Spleen (tissue), 11 donors: ENCODE measurements around the gene ATXN10. TPM values are rescaled to one million over a fixed set of nuclear protein-coding genes. Genes with fewer than 3 reads are reported as not detected.

ENCODE experiments used
- DNase-seq: peaks from one replicate; pipeline ENCODE4 v3.0.0-alpha.2; 2020
- H3K27ac ChIP-seq, 8 donors: fragments of 200-600 bp; sonication (generic) in 7 of 8; 1 replicate in 4 of 8; 2 replicates in 4 of 8; pipeline versions ENCODE4 v1.5.0 to v1.8.0; 2016 to 2021; ENCODE audit warnings: inconsistent platforms in 4 of 8, mild to moderate bottlenecking in 4 of 8, moderate library complexity in 1 of 8
- H3K27me3 ChIP-seq, 7 donors: fragments of 200-600 bp; sonication (generic) in 6 of 7; replicated peaks in 1 of 7; 1 replicate in 4 of 7; 2 replicates in 3 of 7; pipeline versions ENCODE4 v1.5.0 to v1.8.0; 2016 to 2021; ENCODE audit warnings: inconsistent platforms in 3 of 7, mild to moderate bottlenecking in 1 of 7
- H3K36me3 ChIP-seq, 6 donors: fragments of 200-600 bp; sonication (generic) in 5 of 6; 1 replicate in 4 of 6; 2 replicates in 2 of 6; pipeline versions ENCODE4 v1.5.0 to v1.8.0; 2016 to 2021; ENCODE audit warnings: inconsistent platforms in 2 of 6
- H3K4me1 ChIP-seq, 6 donors: fragments of 200-600 bp; sonication (generic) in 5 of 6; 1 replicate in 3 of 6; 2 replicates in 3 of 6; pipeline versions ENCODE4 v1.5.0 to v1.8.0; 2016 to 2021; ENCODE audit warnings: inconsistent platforms in 3 of 6
- H3K4me3 ChIP-seq, 8 donors: fragments of 200-600 bp; sonication (generic) in 7 of 8; 1 replicate in 4 of 8; 2 replicates in 4 of 8; pipeline versions ENCODE4 v1.5.0 to v1.8.0; 2016 to 2021; ENCODE audit warnings: inconsistent platforms in 4 of 8, mild to moderate bottlenecking in 4 of 8, moderate library complexity in 2 of 8
- H3K9me3 ChIP-seq, 8 donors: fragments of 200-600 bp; sonication (generic) in 7 of 8; 1 replicate in 4 of 8; 2 replicates in 4 of 8; pipeline versions ENCODE4 v1.5.0 to v1.8.0; 2016 to 2021; ENCODE audit warnings: inconsistent platforms in 4 of 8
- POLR2A ChIP-seq, 3 donors: fragments of 450-650 bp; IDR thresholded peaks; one replicate each; pipeline ENCODE4 v1.5.1; 2017; ENCODE audit warnings: antibody characterized with exemption in 3 of 3, mild to moderate bottlenecking in 1 of 3
- POLR2AphosphoS5 ChIP-seq, 3 donors: sonication (generic); formaldehyde crosslinking; IDR thresholded peaks; one replicate each; pipeline ENCODE4 v1.5.1; 2017; ENCODE audit warnings: antibody characterized with exemption in 3 of 3
- WGBS, 5 donors: extraction: QIAGEN DNeasy Blood & Tissue Kit in 3 of 5; methylation state at CpG; one replicate each; pipeline versions ENCODE4 v1.1.5 to v1.1.7; 2013 to 2018; 5-methylcytosine and 5-hydroxymethylcytosine counted together
- intact Hi-C: fragments of 100-400 bp; cut with DNase I; formaldehyde crosslinking; loops from one replicate; pipeline ENCODE4 v1.15.0; 2023; ENCODE audit warnings: low total_unique reads
- polyA plus RNA-seq, 3 donors: library from polyadenylated mRNA; stranded (reverse); fragments of 200-250 nt; gene quantifications; one replicate each; pipeline ENCODE4 v1.2.1, GENCODE V29; 2013
- total RNA-seq, 7 donors: library from RNA; depleted of rRNA in 3 of 7; stranded (reverse); fragments of >200 nt in 3 of 7; fragmentation: NEBNext Ultra II Directional in 4 of 7; extraction: Animal tissue kit (Norgen Biotek cat#: 25700) in 4 of 7; gene quantifications; one replicate each; pipeline versions ENCODE4 v1.1.0 to v1.2.1, GENCODE V29; 2016 to 2021
- TF ChIP-seq, protein P1 (sequence below), 11 experiments: fragments of 200-600 bp in 7 of 11; fragments of 450-650 bp in 4 of 11; sonication (generic) in 4 of 11; IDR thresholded peaks in 8 of 11; conservative IDR thresholded peaks in 3 of 11; 1 replicate in 7 of 11; 2 replicates in 4 of 11; pipeline versions ENCODE4 v1.4.0 to v1.8.0; 2016 to 2021; ENCODE audit warnings: antibody characterized with exemption in 11 of 11, inconsistent platforms in 4 of 11, mild to moderate bottlenecking in 1 of 11
- donor health status: healthy with polysubstance abuse.
- donor health status: DM: no; HTN: no; CAD: no; lungs with moderate emphysema.
- donor health status: DM: no; HTN: no; CAD: no.
- donor health status: Bipolar disorder and iron deficiency.
- donor health status: healthy.
- donor health status: DM: no; HTN: no; CAD: no.
- donor health status: DM: yes; HTN: yes; CAD: no.

Gene ATXN10
- total and polyA plus RNA-seq, 10 donors: 46.1 to 119 (median 84.6) TPM

DNA sequence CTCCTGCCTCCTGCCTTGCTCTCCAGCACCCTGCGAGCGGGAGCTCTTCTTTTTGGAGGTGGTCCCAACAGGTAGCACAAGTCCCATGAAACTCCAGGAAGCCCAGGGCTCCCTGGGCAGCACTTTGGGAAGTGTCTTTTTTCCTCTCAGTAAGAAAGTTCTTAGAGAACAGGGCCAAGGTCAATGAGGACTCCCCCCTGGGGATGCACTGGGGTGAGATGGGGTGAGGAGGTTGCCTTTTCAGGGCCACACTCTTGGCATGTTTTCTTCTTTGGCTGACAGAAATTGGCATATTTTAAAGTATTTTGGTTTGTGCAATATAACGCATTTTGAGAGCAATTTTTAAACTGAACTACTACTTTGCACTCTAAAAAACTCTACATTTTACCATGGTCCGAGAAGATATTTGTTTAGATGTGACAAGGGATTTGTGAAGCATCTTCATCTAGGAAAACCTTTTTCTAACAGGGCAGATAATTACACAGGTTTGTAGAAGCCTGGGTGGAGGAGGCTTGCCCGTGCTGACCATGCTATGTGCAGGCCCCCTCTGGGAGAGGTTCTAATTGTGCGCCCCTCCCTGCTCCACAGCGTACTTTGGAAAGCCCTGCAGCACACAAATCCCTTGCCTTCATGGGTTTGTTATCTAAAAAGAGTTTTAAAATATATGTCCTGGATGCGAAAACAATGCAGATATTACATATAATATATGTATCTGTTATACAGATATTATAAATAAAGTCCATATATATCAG lies 165.0 kb downstream of the ATXN10 start:
- no peaks in the 10 kb centered on the region for H3K27me3 ChIP-seq
- 86 to 95% (median 93%) methylated on average over 8 of the region's 8 CpGs for WGBS, 5 donors
- H3K4me1 ChIP-seq: no peaks in the 10 kb centered on the region
- no peak overlapping the region for H3K27ac ChIP-seq
- no peak overlapping the region for H3K4me3 ChIP-seq
- H3K36me3 ChIP-seq: peaks cover 0 to 68% (median 15%) of the 10 kb centered on the region in 6 donors
- intact Hi-C loops: no loop called here
- no peaks in the 10 kb centered on the region for H3K9me3 ChIP-seq
- no peak for DNase-seq
- no peak for TF ChIP-seq POLR2AphosphoS5 (IDR thresholded peaks at IDR 0.05)
- no peak for TF ChIP-seq POLR2A (IDR thresholded peaks at IDR 0.05)
- TF ChIP-seq, protein P1, sequence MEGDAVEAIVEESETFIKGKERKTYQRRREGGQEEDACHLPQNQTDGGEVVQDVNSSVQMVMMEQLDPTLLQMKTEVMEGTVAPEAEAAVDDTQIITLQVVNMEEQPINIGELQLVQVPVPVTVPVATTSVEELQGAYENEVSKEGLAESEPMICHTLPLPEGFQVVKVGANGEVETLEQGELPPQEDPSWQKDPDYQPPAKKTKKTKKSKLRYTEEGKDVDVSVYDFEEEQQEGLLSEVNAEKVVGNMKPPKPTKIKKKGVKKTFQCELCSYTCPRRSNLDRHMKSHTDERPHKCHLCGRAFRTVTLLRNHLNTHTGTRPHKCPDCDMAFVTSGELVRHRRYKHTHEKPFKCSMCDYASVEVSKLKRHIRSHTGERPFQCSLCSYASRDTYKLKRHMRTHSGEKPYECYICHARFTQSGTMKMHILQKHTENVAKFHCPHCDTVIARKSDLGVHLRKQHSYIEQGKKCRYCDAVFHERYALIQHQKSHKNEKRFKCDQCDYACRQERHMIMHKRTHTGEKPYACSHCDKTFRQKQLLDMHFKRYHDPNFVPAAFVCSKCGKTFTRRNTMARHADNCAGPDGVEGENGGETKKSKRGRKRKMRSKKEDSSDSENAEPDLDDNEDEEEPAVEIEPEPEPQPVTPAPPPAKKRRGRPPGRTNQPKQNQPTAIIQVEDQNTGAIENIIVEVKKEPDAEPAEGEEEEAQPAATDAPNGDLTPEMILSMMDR (IDR thresholded peaks at IDR 0.05 in 8 of 11, conservative IDR thresholded peaks at IDR 0.05 in 3 of 11): no peak

DNA sequence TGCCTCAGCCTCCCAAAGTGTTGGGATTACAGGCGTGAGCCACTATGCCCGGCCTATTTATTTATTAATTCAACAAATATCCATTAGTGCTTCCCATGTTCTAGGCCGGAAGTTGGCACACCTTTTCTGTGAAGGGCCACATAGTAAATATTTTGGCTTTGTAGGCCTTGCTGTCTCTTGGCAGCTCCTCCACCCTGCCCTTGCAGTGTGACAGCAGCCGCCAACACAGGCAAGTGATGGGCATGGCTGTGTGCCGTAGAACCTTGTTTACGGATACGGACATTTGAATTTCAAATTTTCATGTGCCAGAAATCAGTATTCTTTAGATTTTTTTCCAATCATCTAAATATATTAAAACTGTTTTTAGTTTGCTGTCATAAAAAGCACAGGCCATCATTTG lies 165.9 kb downstream of the ATXN10 start:
- DNase-seq: no peak
- WGBS, 5 donors: 96 to 99% (median 96%) methylated on average over 7 of the region's 7 CpGs
- intact Hi-C loops: no loop called here

DNA sequence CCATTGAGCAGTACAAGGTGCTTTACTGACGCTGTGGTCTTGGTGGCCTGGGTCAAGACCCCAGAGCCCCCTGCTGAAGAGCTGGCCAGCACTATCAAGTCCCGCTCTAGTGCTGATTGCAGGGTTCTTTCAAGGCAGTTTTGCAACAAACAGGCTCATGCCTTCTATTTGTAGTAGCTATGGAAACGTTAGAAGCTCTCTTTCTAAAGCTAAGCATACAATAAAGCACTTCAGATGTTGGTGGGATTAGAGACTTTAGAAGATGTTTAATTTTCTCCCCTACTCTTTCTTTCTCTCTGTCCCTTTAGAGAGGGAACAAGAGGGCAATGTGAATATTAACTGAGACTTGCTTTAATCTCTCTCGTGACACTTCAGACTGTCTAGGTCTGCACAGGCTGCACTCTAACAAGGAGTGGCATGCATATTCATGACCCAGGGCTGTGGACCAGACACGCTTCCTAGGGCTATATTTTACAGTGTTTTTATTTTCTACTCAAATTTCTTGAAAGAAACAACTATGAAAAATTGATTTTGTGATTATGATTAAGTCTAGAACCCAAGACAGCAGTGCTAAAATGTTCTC lies 166.8 kb downstream of the ATXN10 start:
- 92 to 100% (median 95%) methylated on average over 5 of the region's 5 CpGs for WGBS, 5 donors
- Histone ChIP-seq H3K27me3 (no peaks in the 10 kb centered on the region), H3K9me3 (no peaks in the 10 kb centered on the region), H3K4me1 (peaks cover 0 to 9% (median 0%) of the 10 kb centered on the region in 6 donors), H3K27ac (no peak overlapping the region), H3K36me3 (peaks cover 0 to 80% (median 19%) of the 10 kb centered on the region in 6 donors), H3K4me3 (no peak overlapping the region)
- no peak for DNase-seq
- intact Hi-C loops: no loop called here
- no peak for TF ChIP-seq POLR2A (IDR thresholded peaks at IDR 0.05)
- TF ChIP-seq POLR2AphosphoS5 (IDR thresholded peaks at IDR 0.05): no peak
- TF ChIP-seq, protein P1 (IDR thresholded peaks at IDR 0.05 in 8 of 11, conservative IDR thresholded peaks at IDR 0.05 in 3 of 11): no peak

More for the DNA sequence above, 165.9 kb downstream of the ATXN10 start:
- Histone ChIP-seq H3K4me1 (peaks cover 0 to under 1% (median 0%) of the 10 kb centered on the region in 6 donors), H3K27ac (no peak overlapping the region), H3K9me3 (no peaks in the 10 kb centered on the region), H3K36me3 (peaks cover 0 to 77% (median 15%) of the 10 kb centered on the region in 6 donors), H3K4me3 (no peak overlapping the region), H3K27me3 (no peaks in the 10 kb centered on the region)
- TF ChIP-seq POLR2AphosphoS5 (IDR thresholded peaks at IDR 0.05) (no peak), POLR2A (IDR thresholded peaks at IDR 0.05) (no peak)
- TF ChIP-seq, protein P1 (IDR thresholded peaks at IDR 0.05 in 8 of 11, conservative IDR thresholded peaks at IDR 0.05 in 3 of 11): no peak

DNA sequence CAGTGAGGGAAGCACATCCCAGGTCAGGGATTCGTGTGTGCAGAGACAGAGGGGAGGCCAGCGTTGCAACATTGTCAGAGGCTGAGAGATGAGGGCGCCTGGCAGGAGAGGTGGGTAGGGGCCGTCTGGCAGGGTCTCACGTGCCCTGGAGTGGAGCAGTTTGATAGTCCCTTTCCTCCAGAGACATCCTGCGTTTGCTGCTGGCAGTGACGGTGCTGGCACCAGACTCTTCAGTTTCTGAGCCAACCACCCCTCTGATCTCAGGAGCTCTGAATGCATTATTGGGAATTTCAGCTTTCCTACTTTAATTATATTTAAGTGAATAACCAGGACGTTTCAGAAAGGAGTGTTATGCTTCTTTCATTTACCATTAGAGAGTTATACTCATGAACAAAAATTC lies 168.8 kb downstream of the ATXN10 start:
- TF ChIP-seq, protein P1 (IDR thresholded peaks at IDR 0.05 in 8 of 11, conservative IDR thresholded peaks at IDR 0.05 in 3 of 11): no peak
- TF ChIP-seq POLR2AphosphoS5 (IDR thresholded peaks at IDR 0.05) (no peak), POLR2A (IDR thresholded peaks at IDR 0.05) (no peak)
- DNase-seq: no peak

More for the DNA sequence above, 168.8 kb downstream of the ATXN10 start:
- Histone ChIP-seq H3K27ac (no peak overlapping the region), H3K9me3 (no peaks in the 10 kb centered on the region), H3K4me1 (peaks cover 0 to 14% (median 0%) of the 10 kb centered on the region in 6 donors), H3K36me3 (peaks cover 0 to 80% (median 32%) of the 10 kb centered on the region in 6 donors), H3K4me3 (no peak overlapping the region), H3K27me3 (no peaks in the 10 kb centered on the region)
- intact Hi-C loops: no loop called here
- 80 to 89% (median 83%) methylated on average over 8 of the region's 8 CpGs for WGBS, 5 donors
